ENCODE data around the gene PLPPR3.
A peak's percentile ranks its signal among the peaks of the same experiment; 100 is the strongest.

Gene PLPPR3

GRCh38 chr19:863315-863620 lies 41.5 kb upstream of the PLPPR3 start:
- Histone ChIP-seq H2AFZ (ENCODE audit: low read length) (no peak overlapping the region), H2BK5ac (ENCODE audit: low read length) (peak overlapping the region; percentile 66), H2BK12ac (ENCODE audit: low read length) (no peak overlapping the region), H3K4ac (ENCODE audit: low read length) (no peak overlapping the region), H4K91ac (ENCODE audit: low read depth, low read length, poor library complexity) (no peak overlapping the region), H2AK5ac (ENCODE audit: low read depth, low read length) (no peak overlapping the region), H3K23ac (ENCODE audit: low read depth, low read length, poor library complexity) (peak overlapping the region; percentile 91), H3K4me2 (ENCODE audit: insufficient read depth, low read length, poor library complexity, severe bottlenecking) (no peak overlapping the region), H3K4me3 (ENCODE audit: low read length in 2 of 2) (no peak overlapping the region), H2BK120ac (ENCODE audit: low read depth, low read length) (no peak overlapping the region), H3K18ac (ENCODE audit: low read length) (peak overlapping the region; percentile 90), H3K9me3 (replicated peaks in 1 of 2; ENCODE audit: control insufficient read depth in 2 of 2, insufficient read depth in 1 of 2, low read depth in 1 of 2, low read length in 2 of 2) (peaks cover 0 to 7% of the 10 kb centered on the region in 2 donors), H3K9ac (ENCODE audit: low read depth, low read length, poor library complexity) (no peak overlapping the region), H3K79me1 (ENCODE audit: low read depth, low read length) (peaks cover 5% of the 10 kb centered on the region), H3K4me1 (ENCODE audit: control insufficient read depth in 2 of 2, insufficient read depth in 1 of 2, low read depth in 1 of 2, low read length in 2 of 2) (peaks cover 2 to 8% of the 10 kb centered on the region in 2 donors), H3K36me3 (replicated peaks in 1 of 2; ENCODE audit: control insufficient read depth in 2 of 2, insufficient read depth in 2 of 2, low read length in 2 of 2) (peaks cover 3 to 11% of the 10 kb centered on the region in 2 donors), H2BK15ac (ENCODE audit: low read length) (no peak overlapping the region), H3K14ac (ENCODE audit: low read length) (no peak overlapping the region), H3K27ac (replicated peaks; ENCODE audit: low read length) (no peak overlapping the region), H3K27me3 (ENCODE audit: control insufficient read depth in 3 of 3, insufficient read depth in 3 of 3, low read depth in 1 of 3, low read length in 3 of 3) (peaks cover 18 to 42% (median 19%) of the 10 kb centered on the region in 3 experiments), H4K8ac (ENCODE audit: low read depth, low read length) (no peak overlapping the region)
- no peak for DNase-seq (ENCODE audit: low spot score)
- WGBS, 2 donors (ENCODE audit: extremely low coverage in 2 of 2, insufficient read length in 2 of 2, insufficient replicate concordance in 1 of 2), result no CpG with 5 or more reads among the region's 7 CpGs

- Histone ChIP-seq H2BK12ac (ENCODE audit: low read length) (peak overlapping the region; percentile 41), H3K79me1 (ENCODE audit: low read depth, low read length) (peaks cover 4% of the 10 kb centered on the region), H3K4me1 (ENCODE audit: control insufficient read depth in 2 of 2, insufficient read depth in 1 of 2, low read depth in 1 of 2, low read length in 2 of 2) (peaks cover 2 to 8% of the 10 kb centered on the region in 2 donors), H3K14ac (ENCODE audit: low read length) (no peak overlapping the region), H3K27me3 (ENCODE audit: control insufficient read depth in 3 of 3, insufficient read depth in 3 of 3, low read depth in 1 of 3, low read length in 3 of 3) (peaks cover 18 to 43% (median 19%) of the 10 kb centered on the region in 3 experiments), H3K23ac (ENCODE audit: low read depth, low read length, poor library complexity) (peak overlapping the region; percentile 91), H3K4me3 (ENCODE audit: low read length in 2 of 2) (no peak overlapping the region), H3K18ac (ENCODE audit: low read length) (peak overlapping the region; percentile 90), H3K4me2 (ENCODE audit: insufficient read depth, low read length, poor library complexity, severe bottlenecking) (peak overlapping the region; percentile 25), H3K36me3 (replicated peaks in 1 of 2; ENCODE audit: control insufficient read depth in 2 of 2, insufficient read depth in 2 of 2, low read length in 2 of 2) (peaks cover 0 to 5% of the 10 kb centered on the region in 2 donors), H3K27ac (replicated peaks; ENCODE audit: low read length) (no peak overlapping the region), H3K4ac (ENCODE audit: low read length) (no peak overlapping the region), H2AK5ac (ENCODE audit: low read depth, low read length) (peak overlapping the region; percentile 70), H2BK120ac (ENCODE audit: low read depth, low read length) (no peak overlapping the region), H2BK5ac (ENCODE audit: low read length) (peak overlapping the region; percentile 66), H3K9ac (ENCODE audit: low read depth, low read length, poor library complexity) (no peak overlapping the region), H4K8ac (ENCODE audit: low read depth, low read length) (no peak overlapping the region), H2AFZ (ENCODE audit: low read length) (no peak overlapping the region), H2BK15ac (ENCODE audit: low read length) (no peak overlapping the region), H3K9me3 (replicated peaks in 1 of 2; ENCODE audit: control insufficient read depth in 2 of 2, insufficient read depth in 1 of 2, low read depth in 1 of 2, low read length in 2 of 2) (peaks cover 0 to 9% of the 10 kb centered on the region in 2 donors), H4K91ac (ENCODE audit: low read depth, low read length, poor library complexity) (no peak overlapping the region)
- no CpG with 5 or more reads among the region's 48 CpGs for WGBS, 2 donors (ENCODE audit: extremely low coverage in 2 of 2, insufficient read length in 2 of 2, insufficient replicate concordance in 1 of 2)
- DNase-seq (ENCODE audit: low spot score), result peak; percentile 57
Measured at GRCh38 chr19:862581-863314, 41.0 kb upstream of the PLPPR3 start.

GRCh38 chr19:861756-862580 lies 40.2 kb upstream of the PLPPR3 start:
- H2AFZ ChIP-seq (ENCODE audit: low read length), result peak overlapping the region; percentile 68
- H3K4me2 ChIP-seq (ENCODE audit: insufficient read depth, low read length, poor library complexity, severe bottlenecking), result peak overlapping the region; percentile 40
- H2AK5ac ChIP-seq (ENCODE audit: low read depth, low read length), result peak overlapping the region; percentile 98
- H3K4me3 ChIP-seq (ENCODE audit: low read length in 2 of 2), result peak overlapping the region in 1 of 2 donors; percentile 11
- no CpG with 5 or more reads among the region's 60 CpGs for WGBS, 2 donors (ENCODE audit: extremely low coverage in 2 of 2, insufficient read length in 2 of 2, insufficient replicate concordance in 1 of 2)
- peaks cover 18 to 43% (median 19%) of the 10 kb centered on the region in 3 experiments for H3K27me3 ChIP-seq (ENCODE audit: control insufficient read depth in 3 of 3, insufficient read depth in 3 of 3, low read depth in 1 of 3, low read length in 3 of 3)
- H3K9ac ChIP-seq (ENCODE audit: low read depth, low read length, poor library complexity), result no peak overlapping the region
- H3K79me1 ChIP-seq (ENCODE audit: low read depth, low read length), result peaks cover 4% of the 10 kb centered on the region
- no peak overlapping the region for H4K91ac ChIP-seq (ENCODE audit: low read depth, low read length, poor library complexity)
- H3K9me3 ChIP-seq (replicated peaks in 1 of 2; ENCODE audit: control insufficient read depth in 2 of 2, insufficient read depth in 1 of 2, low read depth in 1 of 2, low read length in 2 of 2), result peaks cover 0 to 9% of the 10 kb centered on the region in 2 donors
- H3K27ac ChIP-seq (replicated peaks; ENCODE audit: low read length), result no peak overlapping the region
- H3K4ac ChIP-seq (ENCODE audit: low read length), result peak overlapping the region; percentile 89
- peak overlapping the region; percentile 100 for H2BK15ac ChIP-seq (ENCODE audit: low read length)
- H2BK12ac ChIP-seq (ENCODE audit: low read length), result no peak overlapping the region
- peaks cover 2 to 4% of the 10 kb centered on the region in 2 donors for H3K4me1 ChIP-seq (ENCODE audit: control insufficient read depth in 2 of 2, insufficient read depth in 1 of 2, low read depth in 1 of 2, low read length in 2 of 2)
- H4K8ac ChIP-seq (ENCODE audit: low read depth, low read length), result no peak overlapping the region
- H3K14ac ChIP-seq (ENCODE audit: low read length), result peak overlapping the region; percentile 56
- H3K23ac ChIP-seq (ENCODE audit: low read depth, low read length, poor library complexity), result peak overlapping the region; percentile 92
- no peaks in the 10 kb centered on the region for H3K36me3 ChIP-seq (replicated peaks in 1 of 2; ENCODE audit: control insufficient read depth in 2 of 2, insufficient read depth in 2 of 2, low read length in 2 of 2)
- no peak overlapping the region for H2BK120ac ChIP-seq (ENCODE audit: low read depth, low read length)
- H2BK5ac ChIP-seq (ENCODE audit: low read length), result no peak overlapping the region
- H3K18ac ChIP-seq (ENCODE audit: low read length), result peak overlapping the region; percentile 94
- peak; percentile 43 for DNase-seq (ENCODE audit: low spot score)

Data from neuronal stem cell (in vitro differentiated cells).